HuH-7.5 (cell line): ENCODE data around the gene CENPH.
A peak's percentile ranks its signal among the peaks of the same experiment; 100 is the strongest.
"Not testable (repeated sequence)": the region's sequence is repeated elsewhere in the genome, so short reads cannot be mapped to it uniquely, and the experiment has no call there.

Experiments used
- DNase-seq: peaks from one replicate; pipeline ENCODE4 v3.0.0; 2011; ENCODE audit warnings: low spot score

The CENPH gene, protein sequence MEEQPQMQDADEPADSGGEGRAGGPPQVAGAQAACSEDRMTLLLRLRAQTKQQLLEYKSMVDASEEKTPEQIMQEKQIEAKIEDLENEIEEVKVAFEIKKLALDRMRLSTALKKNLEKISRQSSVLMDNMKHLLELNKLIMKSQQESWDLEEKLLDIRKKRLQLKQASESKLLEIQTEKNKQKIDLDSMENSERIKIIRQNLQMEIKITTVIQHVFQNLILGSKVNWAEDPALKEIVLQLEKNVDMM

DNA sequence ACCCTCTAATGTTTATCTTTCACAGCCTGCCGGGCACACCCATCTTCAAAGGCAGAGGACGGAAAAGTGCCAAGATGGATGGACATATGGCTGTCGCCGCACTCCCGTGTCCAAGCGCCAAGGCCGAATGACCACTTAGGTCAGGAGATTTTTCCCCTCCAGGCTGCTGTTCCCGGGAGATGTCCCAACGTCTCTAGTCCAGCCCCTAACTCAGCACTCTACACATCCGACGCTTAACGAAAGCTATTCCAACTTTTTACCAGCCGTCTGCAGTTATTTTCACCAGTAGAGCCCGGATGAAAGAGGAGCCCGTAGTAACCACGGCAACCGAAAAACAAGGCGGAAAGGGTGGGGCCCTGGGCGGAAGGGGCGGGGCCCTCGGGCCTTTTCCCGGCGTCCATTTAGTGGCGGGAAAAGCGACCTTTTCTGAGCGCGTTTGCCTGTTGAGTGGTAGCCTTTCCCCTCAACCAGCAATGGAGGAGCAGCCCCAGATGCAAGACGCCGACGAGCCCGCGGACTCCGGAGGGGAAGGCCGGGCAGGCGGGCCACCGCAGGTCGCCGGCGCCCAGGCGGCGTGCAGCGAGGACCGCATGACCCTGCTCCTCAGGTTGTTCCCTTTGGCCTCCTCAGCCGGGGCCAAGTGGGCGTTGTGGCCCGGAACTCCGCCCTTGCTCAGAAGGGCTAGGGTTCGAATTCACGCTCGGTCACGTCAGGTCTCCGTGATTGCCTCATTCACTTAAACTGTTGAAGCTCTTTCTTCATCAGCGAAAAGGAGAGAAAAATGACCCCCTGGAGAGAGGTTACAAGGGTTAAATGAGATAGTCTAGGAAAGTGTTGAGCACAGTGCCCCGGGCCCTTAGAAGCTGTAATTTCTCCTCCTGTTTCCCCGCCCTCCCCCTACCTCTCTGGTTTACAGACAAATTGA lies at the start of gene CENPH:
CENPH (plus strand) TSS at position 422 of the 925 bp plus-strand sequence; CDS start at position 474, 52 bp downstream.
- DNase-seq: peak; percentile 72

DNA sequence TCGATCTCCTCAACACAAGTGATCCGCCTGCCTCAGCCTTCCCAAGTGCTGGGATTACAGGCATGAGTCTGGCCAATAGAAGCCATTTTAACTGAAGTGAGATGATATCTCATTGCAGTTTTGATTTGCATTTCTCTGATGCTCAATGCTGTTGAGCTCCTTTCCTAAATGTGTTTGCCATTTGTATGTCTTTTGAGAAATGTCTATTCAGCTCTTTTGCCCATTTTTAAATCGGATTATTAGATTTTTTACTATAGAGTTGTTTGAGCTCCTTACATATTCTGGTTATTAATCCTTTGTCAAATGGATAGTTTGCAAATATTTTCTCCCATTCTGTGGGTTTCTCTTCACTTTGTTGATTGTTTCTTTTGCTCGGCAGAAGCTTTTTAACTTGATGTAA lies 49.1 kb upstream of the CENPH start:
- not testable (repeated sequence) for DNase-seq

DNA sequence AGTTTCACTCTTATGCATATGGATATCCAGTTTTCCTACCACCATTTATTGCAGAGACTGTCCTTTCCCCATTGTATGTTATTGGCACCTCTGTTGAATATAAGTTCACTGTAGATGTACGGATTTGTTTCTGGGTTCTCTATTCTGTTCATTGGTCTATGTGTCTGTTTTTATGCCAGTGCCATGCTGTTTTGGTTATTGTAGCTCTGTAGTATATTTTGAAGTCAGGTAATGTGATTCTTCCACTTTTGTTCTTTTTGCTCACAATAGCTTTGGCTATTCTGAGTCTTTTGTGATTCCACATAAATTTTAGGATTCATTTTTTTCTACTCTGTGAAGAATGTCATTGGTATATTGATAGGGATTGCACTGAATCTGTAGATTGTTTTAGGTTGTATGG lies 48.6 kb upstream of the CENPH start:
- no peak for DNase-seq

DNA sequence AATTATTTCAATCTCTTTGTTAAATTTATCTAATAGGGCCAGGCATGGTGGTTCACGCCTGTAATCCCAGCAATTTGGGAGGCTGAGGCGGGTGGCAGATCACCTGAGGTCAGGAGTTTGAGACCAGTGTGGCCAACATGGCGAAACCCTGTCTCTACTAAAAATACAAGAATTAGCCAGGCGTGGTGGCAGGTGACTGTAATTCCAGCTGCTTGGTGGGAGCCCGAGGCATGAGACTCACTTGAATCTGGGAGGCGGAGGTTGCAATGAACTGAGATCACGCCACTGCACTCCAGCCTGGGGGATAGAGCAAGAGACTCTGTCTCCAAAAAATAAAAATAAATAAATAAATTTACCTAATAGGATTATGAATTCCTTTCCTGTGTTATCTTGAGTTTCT lies 40.8 kb upstream of the CENPH start:
- DNase-seq: not testable (repeated sequence)

DNA sequence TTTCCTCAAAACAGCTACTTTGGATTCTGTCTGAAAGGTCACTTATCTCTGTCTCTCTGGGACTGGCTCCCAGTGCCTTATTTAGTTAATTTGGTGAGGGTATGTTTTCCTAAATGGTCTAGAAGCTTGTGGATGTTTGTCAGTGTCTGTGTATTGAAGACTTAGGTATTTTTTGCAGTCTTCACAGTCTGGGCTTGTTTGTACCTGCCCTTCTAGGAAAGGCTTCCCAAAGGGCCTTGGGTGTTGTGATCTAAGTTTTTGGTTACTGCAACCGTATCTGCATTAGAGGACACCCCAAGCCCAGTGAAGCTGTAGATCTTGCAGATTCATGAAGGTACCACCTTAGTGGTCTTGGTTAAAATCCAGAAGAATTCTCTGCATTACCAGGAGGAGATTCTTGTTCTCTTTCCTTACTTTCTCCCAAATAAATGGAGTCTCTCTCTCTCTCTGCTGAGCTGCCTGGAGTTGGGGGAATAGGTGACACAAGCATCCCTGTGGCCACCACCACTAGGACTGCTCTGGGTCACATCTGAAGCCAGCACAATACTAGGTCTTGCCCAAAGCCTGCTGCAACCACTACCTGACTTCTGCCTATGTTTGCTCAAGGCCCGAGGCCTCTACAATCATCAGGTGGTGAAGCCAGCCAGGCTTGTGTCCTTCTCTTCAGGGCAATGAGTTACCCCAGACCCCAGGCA lies 40.3 kb upstream of the CENPH start:
- DNase-seq: no peak

DNA sequence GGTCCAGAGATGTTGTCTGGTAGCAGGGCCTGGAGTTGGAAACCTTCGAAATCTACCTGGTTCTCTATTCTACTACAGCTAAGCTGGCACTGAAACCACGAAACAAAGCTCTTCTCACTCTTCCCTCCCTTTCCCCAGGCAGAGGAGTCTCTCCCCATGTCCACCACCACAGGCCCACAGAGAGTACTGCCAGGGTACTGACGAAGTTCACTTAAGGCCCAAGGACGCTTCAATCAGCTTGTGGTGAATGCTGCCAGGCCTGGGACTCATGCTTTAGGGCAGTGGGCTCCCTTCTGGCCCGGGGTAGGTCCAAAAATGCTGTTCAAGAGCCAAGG lies 39.7 kb upstream of the CENPH start:
- no peak for DNase-seq

DNA sequence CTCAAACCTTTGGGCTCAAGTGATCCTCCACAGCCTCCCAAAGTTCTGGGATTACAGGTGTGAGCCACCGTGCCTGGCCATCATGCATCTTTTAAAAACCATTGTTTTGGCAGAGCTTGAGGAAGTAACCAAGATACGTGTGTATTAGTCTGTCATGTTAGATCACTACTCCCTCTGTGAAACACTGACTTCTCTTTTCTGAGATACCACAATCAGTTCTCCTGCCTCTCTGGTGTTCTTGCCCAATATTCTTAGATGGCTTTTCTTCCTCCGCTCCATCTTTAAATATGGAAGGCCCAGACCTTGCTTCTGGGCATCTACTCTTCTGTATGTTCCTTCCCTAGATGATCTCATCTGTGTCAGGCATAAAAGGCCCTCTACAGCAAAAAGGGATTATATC lies 36.7 kb upstream of the CENPH start:
- DNase-seq: no peak

DNA sequence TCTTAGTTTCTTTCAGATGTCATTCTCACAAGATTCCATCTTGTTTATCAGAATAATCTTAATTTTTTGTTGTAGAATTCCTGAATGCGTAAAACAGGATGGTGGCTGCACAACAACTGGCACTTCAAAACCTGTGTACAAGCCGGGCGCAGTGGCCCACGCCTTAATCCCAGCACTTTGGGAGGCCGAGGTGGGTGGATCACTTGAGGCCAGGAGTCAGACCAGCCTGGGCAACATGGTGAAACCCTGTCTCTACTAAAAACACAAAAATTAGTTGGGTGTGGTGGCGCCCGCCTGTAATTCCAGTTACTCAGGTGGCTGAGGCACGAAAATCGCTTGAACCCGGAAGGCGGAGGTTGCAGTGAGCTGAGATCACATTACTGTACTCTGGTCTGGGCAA lies 32.9 kb upstream of the CENPH start:
- no peak for DNase-seq

DNA sequence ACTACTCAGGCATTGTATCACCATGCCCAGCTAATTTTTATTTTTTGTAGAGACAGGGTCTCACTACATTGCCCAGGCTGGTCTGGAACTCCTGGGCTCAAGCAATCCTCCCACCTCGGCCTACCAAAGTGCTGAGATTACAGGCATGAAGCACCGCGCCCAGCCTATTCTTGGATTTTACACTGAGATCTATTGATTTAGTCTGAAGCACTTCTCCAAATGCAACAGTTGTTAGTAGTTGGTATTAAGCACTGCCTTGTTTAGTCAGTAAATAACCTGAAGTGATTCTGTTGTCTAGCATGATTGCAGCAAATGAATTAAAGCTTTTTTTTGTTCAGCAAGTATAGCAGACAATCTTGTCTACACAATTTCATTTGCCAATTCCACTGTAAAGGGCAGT lies 31.3 kb upstream of the CENPH start:
- no peak for DNase-seq

DNA sequence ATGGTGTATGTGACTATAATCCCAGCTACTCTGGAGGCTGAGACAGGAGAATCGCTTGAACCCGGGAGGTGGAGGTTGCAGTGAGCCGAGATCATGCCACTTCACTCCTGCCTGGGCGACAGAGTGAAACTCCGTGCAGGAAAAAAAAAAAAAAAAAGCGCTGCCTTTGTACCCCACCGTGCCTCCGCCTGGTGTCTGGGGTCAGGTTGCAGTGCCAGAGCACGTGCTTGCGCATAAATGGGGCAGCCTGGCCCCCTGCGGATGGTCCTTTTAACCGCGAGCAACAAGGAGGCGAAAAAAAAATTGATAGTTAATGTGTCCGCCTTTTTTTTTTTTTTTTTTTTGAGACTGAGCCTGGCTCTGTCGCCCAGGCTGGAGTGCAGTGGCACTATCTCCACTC lies 28.7 kb upstream of the CENPH start:
- no peak for DNase-seq

DNA sequence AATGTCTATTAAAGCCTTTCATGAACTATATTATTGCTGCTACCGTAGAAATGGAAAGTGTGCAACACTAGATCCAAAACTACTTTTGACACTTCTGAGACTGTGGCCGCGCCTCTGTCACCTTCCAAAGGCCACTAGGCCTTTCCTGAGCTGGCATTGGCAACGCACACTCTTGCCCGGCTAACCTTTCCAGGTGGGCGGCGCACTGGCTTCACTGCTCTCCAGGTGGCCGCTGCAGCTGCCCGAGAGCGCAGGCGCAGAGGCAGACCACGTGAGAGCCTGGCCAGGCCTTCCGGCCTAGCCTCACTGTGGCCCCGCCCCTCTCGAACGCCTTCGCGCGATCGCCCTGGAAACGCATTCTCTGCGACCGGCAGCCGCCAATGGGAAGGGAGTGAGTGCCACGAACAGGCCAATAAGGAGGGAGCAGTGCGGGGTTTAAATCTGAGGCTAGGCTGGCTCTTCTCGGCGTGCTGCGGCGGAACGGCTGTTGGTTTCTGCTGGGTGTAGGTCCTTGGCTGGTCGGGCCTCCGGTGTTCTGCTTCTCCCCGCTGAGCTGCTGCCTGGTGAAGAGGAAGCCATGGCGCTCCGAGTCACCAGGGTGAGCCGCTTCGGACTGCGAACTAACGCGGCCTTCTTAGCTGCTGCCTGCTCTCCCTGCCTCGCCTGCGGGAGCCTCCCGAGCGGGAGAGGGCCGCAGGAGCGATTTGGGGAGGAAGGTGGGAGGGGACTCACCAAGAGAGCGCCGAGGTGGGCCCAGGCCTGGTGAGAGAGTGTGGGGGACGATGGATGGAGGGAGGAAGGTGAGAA lies 22.5 kb upstream of the CENPH start, which contains the start of gene CCNB1:
CCNB1 (plus strand) TSS at position 465 of the 807 bp plus-strand sequence; CDS start at position 578, 113 bp downstream.
- DNase-seq: peak; percentile 94

DNA sequence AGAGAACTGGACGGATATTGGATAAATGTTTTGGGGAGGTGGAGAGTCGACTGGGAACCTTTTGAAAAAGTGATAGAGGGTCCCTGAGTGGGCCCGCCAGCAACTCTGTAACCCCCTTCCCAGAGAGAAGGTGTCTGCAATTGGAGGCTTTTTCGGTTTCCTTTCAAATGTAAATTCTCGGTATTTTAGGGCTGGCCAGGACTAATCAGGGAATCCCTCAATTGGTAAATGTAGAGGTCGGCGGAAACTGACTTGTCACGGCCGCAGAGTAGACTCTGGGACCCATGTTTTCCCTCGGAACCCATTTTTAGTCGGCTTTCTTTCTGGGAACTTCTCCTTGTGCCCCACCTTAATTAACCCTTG lies 21.9 kb upstream of the CENPH start:
- DNase-seq: no peak

DNA sequence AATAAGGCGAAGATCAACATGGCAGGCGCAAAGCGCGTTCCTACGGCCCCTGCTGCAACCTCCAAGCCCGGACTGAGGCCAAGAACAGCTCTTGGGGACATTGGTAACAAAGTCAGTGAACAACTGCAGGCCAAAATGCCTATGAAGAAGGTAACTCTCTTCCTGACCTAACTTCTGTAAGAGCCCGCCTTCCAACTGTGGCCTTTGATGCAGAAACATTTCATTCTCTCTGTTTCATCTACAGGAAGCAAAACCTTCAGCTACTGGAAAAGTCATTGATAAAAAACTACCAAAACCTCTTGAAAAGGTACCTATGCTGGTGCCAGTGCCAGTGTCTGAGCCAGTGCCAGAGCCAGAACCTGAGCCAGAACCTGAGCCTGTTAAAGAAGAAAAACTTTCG lies 21.5 kb upstream of the CENPH start:
- no peak for DNase-seq

DNA sequence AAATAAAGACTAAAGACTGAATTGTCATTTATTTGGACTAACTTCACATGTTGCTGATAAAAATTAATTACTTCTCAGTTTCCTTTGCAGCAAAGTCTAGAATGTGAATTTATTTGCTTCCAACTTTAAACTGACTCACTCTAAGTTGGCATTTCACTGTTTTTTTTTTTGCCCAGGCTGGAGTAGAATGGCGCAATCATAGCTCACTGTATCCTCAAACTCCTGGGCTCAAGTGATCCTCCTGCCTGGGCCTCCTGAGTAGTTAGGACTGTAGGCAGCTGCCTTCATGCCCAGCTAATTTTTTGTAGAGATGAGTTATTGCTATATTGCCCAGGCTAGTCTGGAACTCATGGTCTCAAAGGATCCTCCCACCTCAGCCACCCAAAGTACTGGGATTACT lies 18.9 kb upstream of the CENPH start:
- DNase-seq: no peak

DNA sequence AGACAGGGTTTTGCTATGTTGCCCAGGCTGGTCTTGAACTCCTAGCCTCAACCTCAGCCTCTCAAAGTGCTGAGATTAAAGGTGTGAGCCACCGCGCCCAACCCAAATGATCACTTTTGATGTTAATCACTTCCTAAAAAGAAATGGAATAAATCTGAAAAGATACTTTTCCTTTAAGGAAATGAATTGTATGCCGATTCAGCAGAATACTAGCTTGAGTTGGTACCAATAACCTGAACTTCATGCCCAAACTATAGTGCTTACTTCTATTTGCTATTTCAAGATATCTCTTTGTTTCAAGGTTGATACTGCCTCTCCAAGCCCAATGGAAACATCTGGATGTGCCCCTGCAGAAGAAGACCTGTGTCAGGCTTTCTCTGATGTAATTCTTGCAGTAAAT lies 18.4 kb upstream of the CENPH start:
- no peak for DNase-seq

DNA sequence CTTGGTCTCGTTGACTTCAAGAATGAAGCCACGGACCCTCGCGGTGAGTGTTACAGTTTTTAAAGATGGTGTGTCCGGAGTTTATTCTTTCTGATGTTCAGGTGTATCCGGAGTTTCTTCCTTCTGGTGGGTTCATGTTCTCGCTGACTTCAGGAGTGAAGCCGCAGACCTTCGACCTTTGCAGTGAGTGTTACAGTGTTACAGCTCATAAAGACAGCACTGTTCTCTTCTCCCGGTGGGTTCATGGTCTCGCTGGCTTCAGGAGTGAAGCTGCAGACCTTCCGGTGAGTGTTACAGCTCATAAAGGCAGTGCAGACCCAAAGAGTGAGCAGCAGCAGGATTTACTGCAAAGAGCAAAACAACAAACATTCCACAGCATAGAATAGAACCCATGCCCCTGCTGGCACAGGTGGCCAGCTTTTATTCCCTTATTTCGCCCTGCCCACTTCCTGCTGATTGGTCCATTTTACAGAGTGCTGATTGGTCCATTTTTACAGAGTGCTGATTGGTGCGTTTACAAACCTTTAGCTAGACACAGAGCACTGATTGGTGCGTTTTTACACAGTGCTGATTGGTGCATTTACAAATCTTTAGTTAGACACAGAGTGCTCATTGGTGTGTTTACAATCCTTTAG lies 7.6 kb upstream of the CENPH start:
- DNase-seq: not testable (repeated sequence)

DNA sequence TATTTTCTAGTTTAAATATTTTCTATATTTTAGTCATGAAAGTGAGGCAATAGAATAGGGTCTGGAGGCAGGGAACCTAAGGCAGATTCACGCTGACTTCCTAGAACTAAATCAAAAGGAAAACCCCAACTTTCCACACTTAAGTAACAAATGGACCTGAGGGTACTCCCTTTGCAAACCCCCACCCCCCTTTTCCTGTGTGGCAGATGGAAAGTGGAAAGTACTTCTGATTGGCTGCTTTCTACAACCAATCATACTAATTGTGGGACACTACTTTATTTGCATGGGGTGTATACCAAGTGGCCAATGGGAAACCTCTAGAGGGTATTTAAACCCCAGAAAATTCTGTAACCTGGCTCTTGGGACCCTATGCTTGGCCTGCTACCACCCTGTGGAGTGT lies 4.8 kb upstream of the CENPH start:
- DNase-seq: no peak

DNA sequence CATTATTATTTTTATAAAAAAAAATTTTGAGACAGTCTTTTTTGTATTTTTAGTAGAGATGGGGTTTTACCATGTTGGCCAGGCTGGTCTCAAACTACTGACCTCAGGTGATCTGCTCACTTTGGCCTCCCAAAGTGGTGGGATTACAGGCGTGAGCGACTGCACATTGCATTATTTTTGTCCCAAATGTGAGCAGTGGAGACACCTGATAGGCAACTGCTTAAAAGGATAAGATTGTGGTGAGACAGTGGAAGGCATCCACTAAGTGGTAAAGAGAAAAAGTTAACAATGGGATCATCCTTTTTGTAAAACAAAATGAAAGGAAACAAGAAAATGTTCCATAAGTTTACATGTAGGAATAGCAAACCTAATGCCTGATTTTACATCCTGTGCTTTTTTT lies 2.0 kb upstream of the CENPH start:
- DNase-seq: no peak

DNA sequence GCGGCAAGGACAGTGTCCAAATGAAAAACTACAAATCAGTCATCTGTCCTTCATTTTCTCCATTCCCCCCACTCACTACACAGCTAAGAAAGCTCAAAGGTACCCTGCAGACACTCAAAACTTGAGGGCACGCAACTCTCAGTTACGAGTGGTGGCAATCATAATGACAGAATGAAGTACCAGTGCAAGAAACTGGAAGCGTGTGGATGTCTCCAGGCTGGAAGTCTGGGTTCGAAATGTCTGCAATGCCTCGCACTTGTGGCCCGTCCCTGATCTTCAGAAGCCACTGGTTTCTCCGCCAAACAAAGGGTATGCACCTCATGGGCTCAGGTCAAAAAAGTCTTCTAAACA lies 597 bp upstream of the CENPH start:
- no peak for DNase-seq

DNA sequence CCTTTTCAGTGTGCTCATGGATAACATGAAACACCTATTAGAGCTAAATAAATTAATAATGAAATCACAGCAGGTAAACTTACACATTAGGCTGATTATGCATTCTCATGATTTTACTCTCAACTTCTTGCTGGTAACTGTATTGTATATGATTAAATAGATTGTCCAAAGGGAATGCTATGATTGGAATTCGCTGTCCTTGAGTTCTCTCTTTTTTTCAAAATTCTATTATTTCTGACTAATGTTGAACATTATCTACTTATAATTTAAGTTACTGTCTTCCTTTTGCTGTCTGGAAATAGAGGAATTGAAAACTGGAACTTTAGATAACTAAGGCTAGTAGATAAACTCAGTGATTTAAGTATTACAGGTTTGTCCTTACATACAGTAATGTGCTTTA lies 13.1 kb downstream of the CENPH start:
- DNase-seq: no peak

DNA sequence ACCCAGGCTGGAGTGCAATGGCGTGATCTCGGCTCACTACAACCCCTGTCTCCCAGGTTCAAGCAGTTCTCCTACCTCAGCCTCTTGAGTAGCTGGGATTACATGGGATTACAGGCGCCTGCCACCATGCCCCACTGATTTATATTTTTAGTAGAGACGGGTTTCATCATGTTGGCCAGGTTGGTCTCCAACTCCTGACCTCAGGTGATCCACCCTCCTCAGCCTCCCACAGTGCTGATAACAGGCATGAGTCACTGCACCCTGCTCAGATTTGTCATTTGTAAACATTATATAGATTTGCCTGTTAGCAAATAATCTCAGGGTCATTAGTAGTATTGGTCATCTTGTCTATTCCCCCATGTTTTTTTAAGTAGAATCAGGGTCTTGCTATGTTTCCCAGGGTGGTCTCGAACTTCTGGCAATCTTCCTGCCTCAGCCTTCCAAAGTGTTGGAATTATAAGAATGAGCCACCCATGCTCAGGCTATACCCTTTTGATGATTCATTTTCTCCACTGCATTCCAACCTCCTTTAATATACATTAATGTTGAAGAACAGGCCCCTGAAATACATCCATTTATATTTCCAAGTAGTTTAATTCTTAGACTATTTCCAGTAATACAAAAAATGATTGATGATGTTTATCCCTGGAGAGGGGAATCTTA lies 17.3 kb downstream of the CENPH start:
- no peak for DNase-seq
